Measurements from ENCODE around the gene GRIN2C.

The GRIN2C gene

GRCh38 chr17:74818291-74818938 is 41.3 kb downstream of the GRIN2C start:
- DNase-seq = no peak

GRCh38 chr17:74816905-74817620 is 42.6 kb downstream of the GRIN2C start:
- no peak for DNase-seq

GRCh38 chr17:74815550-74816370 is 43.9 kb downstream of the GRIN2C start:
- DNase-seq = no peak

GRCh38 chr17:74815067-74815466 is 44.6 kb downstream of the GRIN2C start:
- DNase-seq = no peak

- no peak for DNase-seq
Measured at GRCh38 chr17:74814453-74814852, 45.2 kb downstream of the GRIN2C start.

- DNase-seq = no peak
Measured at GRCh38 chr17:74812109-74813009, 47.3 kb downstream of the GRIN2C start.

GRCh38 chr17:74810699-74811485 is 48.8 kb downstream of the GRIN2C start:
- no peak for DNase-seq

GRCh38 chr17:74808714-74809430 is 50.8 kb downstream of the GRIN2C start:
- DNase-seq = no peak

GRCh38 chr17:74807925-74808324 is 51.8 kb downstream of the GRIN2C start:
- DNase-seq = no peak

GRCh38 chr17:74807441-74807840 is 52.2 kb downstream of the GRIN2C start:
- no peak for DNase-seq

- no peak for DNase-seq
Measured at GRCh38 chr17:74806334-74806733, 53.4 kb downstream of the GRIN2C start.

- no peak for DNase-seq
Measured at GRCh38 chr17:74805591-74805991, 54.1 kb downstream of the GRIN2C start.

GRCh38 chr17:74804683-74805082 is 55.0 kb downstream of the GRIN2C start:
- no peak for DNase-seq

- no peak for DNase-seq
Measured at GRCh38 chr17:74803971-74804370, 55.7 kb downstream of the GRIN2C start.

GRCh38 chr17:74803388-74803930 is 56.2 kb downstream of the GRIN2C start:
- DNase-seq = no peak

GRCh38 chr17:74801896-74802295 is 57.8 kb downstream of the GRIN2C start:
- no peak for DNase-seq

GRCh38 chr17:74800531-74800930 is 59.2 kb downstream of the GRIN2C start:
- no peak for DNase-seq

- no peak for DNase-seq
Measured at GRCh38 chr17:74799097-74799496, 60.6 kb downstream of the GRIN2C start.

- DNase-seq = no peak
Measured at GRCh38 chr17:74798239-74798707, 61.4 kb downstream of the GRIN2C start.

- DNase-seq = no peak
Measured at GRCh38 chr17:74797824-74798223, 61.9 kb downstream of the GRIN2C start.

GRCh38 chr17:74796866-74797265 is 62.8 kb downstream of the GRIN2C start:
- DNase-seq = no peak
